ENCODE data around the gene STK33.
A peak's percentile ranks its signal among the peaks of the same experiment; 100 is the strongest.

Gene STK33

DNA sequence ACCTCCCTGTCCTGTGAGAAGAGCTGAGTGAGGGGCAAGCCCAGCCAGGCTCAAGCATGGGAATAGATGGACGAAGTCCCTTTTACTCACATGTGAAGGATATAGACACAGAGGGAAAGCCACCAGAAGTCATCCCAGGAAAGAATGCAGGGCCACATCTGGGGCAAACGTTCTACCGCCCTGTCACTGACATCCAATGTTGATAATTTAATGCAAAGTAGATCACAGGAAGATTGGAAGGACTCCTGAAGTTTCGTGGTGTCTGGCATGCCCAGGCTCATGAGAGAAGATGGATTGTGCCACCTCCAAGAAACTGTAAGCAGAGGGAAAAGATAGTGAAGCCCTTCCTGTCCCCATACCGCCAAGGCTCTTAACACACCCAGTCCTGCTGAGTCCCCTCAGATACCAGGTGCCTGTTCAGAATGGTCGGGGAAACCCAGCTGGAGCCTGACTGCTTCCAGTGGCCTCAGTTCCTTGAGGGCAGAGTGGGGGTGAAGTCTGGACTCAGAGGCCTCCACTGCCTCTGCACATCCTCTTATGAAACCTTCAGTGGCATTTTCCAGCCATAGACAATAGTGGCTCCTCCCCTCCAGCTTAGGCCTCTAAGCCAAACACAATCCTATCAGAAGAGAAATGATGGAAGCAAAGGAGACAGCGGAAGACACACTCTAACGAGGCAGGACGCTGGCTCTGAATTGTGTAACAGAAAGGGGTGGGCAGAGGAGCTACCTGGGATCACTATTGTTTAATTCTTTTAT lies 7.5 kb upstream of the STK33 start:
- DNase-seq = peak; percentile 13

DNA sequence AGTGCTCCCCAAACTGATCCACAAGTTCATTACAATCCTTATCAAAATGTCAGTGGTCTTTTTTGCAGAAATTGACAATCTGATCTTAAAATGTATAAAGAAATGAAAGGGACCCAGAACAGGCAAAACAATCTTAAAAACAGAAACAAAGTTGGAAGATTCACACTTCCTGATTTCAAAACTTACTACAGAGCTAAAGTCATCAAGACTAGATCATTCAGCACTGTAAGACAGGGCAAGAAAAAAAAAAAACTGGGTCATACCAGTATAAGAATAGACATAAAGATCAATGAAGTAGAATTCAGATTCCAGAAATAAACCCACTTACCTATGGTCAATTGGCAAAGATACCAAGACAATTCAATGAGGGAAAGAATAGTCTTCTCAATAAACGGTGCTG lies 4.5 kb upstream of the STK33 start:
- DNase-seq = no peak

DNA sequence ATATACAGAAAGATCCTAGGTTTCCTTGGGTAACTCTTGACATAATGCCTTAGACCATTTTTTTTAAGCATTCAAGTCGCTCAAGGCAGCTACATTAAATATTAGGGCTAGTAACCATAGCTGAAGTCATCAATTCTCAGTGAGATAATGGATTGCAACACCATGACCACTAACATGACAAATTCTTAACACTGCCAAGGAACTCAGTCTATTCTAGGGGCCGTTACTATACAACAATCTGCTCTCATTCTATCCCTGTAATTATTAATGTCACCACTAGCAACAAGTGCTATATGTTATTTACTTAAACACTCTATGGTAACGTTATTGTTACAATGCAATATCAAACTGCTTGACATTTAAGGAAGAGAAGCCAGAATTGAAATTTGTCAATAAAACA lies 3.2 kb upstream of the STK33 start:
- peak; percentile 73 for DNase-seq

DNA sequence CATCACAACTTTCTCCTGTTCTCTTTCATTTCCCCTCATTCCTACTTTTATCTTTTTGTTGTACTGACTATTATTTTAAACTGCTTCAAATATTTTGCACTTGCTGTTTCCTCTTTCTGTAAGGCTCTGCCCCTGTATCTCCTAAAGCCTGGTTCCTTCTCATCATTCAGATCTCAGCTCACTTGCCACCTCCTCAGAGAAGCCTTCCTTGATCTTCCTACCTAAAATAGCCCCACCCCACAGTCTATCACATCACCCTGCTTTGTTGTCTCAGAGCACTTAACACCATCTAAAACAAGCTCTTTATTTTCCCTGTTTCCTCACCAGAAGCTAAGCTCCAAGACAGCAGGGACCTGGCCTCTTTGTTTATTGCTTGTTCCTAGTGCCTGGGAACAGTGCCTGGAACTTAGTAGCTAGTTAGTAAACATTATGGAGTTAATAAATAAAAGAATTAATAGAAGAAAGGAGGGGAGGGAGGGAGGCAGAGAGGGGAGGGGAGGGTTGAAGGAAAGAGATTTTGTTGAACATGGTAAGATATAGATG lies 2.5 kb upstream of the STK33 start:
- peak; percentile 18 for DNase-seq

DNA sequence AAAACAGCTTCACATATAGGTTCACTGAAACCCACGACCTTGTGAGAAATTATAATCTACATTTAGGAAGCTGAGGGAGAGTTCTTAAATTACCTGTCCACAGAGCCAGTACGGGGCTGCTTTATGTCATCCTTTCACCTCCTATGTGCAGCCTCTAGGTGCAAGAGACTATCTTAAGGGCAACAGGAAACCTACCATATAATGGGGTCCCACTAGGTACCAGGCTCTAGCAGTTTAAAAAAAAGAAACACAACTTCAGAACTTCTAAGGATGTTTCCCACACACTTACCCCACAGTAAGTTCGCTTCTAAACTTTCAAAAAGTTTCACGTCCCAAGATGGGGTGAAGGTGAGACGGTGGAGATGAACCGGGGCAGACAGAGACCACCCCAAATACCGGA lies 573 bp downstream of the STK33 start:
- DNase-seq = peak; percentile 33

DNA sequence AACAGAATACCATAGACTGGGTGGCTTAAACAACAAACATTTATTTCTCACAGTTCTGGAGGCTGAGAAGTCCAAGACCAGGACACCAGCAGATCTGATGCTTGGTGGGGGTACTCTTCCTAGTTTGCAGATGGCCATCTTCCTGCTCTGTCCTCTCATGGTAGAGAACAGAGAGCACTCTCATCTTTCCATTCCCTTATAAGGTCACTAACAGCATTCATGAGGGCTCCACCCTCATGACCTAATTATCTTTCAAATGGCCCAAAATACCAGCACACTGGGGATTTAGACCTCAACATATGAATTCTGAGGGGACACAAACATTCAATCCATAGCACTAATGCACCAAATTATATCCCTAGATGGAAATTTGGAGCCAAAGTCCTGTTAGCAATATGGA lies 6.1 kb downstream of the STK33 start:
- no peak for DNase-seq

DNA sequence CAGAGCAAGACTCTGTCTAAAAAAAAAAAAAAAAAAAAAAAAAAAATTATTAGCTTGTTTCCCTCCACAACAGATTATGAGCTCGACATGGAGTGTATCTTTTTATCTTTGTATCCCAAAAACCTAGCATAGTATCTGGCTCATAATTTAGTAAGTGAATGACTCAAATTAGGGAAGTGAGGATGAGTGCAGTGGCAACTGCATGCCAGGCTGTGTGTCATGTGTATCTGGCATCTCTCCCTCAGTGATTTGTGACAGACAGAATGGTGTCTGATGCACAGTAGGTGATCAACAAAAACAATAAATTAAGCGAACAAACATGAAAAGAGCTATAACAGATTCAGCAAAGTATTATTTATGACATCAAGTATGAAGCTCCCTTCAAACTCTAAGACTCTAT lies 7.2 kb downstream of the STK33 start:
- no peak for DNase-seq

DNA sequence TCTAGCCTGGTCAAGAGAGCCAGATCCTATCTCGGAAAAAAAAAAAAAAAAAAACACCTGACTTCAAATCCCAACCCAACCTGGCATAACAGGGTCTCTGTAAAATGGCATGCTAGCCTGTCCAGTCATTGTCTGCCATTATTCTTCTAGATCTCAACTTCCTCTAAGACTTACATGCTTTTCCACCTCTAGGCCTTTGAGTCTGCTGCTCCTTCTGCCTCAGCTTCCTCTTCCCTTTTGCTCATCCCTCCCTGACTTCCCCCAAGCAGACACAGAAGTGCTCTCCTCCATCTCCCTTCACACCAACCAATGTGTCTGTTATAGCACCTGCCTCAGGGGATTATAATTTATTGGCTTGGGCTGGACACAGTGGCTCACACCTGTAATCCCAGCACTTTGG lies 7.8 kb downstream of the STK33 start:
- DNase-seq = peak; percentile 25

DNA sequence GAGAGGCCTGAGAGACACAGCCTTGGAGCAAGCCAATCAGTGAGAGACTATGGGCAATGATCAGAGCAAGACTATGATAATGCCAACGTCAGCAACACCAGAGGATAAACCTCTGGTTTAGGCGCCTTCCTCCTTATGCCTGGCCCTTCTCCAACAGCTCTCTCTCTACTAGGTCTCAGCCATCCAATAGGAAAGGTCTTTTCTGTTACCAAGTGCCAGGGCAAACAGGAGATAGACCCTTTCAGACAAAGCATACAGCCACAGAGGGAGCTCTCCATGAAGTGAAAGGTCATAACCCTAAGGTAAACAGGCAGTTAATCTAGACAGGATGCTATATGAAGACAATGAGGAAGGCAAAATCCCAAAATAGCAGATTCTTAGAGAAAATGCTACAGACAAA lies 9.5 kb downstream of the STK33 start:
- peak; percentile 85 for DNase-seq

DNA sequence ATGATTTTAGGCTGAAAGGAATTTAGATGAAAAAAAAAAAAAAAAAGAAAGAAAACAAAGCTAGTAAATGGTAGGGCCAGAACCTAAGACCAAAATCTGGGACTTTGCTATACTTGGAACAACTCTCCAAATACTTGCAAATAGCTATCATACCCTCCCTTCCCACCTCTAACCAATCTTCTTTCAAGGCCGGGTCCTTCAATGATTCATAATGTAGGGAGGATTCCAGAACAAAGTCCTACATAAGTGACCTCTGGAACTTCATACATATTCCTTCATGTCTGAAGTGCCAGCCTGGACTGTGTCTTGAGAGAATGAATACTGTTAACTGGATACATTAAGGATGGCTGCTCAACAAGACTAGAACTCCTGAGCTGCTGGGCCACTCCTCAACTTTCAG lies 9.9 kb downstream of the STK33 start:
- no peak for DNase-seq

DNA sequence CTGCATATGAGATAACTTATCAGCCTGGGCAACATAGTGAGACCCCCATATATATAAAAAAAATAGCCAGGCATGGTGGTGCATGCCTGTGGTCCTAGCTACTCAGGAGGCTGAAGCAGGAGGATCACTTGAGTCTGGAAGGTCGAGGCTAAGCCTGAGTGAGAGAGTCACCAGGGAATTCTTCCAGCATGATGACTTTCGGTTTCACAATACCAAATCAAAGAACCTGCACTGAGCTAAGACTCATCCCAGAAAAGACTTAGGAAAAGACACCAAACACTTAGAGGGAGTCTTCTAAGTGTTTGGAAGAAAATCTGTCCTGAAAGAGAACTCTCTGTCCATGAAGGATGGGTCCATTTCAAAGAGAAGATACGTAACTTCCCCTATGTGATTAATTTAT lies 12.7 kb downstream of the STK33 start:
- no peak for DNase-seq

DNA sequence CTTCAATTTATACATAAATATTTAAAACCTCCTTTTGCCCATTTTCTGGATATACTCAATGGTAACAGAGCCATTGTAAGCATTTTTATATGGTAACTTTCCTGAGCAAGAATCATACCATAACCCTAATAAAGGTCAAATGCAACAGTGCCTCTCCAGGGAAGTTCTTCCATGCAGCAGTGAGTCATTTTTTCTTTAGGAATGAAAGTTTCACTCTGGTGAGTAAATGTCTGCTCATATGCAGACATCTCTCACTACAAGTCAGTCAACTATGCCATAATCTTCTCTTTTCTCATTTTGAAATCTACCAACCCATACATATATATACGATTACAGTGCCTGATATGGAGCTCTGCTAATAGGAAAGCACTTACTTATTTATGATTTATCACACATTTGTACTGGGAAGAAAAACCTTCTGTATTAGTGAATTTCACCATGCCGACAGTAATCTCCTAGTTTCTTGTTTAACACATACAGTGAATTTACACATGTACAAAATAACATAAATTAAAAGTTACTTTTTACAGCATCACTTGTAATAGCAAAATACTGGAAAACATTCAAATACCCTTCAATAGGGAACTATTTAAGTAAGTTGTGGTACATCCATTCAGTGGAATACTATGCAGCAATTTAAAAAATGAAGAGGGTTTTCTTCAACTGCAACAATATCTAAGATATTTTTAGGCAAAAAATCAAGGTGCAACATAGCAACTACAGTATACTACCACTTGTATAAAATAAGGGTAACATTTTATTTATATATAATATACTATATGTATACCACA lies 16.0 kb downstream of the STK33 start:
- no peak for DNase-seq

DNA sequence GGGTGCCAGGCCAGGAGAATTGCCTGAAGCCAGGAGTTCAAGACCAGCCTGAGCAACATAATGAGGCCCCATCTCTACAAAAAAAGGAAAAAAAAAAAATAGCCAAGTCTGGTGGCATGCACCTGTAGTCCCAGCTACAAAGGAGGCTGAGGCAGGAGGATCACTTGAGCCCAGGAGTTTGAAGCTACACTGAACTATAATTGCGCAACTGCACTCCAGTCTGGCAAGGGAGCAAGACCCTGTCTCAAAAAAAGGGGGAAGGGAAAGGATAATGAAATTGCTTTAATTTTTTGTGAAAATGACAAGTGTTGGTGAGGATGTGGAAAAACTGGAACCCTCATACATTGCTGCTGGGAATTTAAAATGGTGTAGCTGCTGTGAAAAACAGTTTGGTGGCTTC lies 19.2 kb downstream of the STK33 start:
- DNase-seq = no peak

DNA sequence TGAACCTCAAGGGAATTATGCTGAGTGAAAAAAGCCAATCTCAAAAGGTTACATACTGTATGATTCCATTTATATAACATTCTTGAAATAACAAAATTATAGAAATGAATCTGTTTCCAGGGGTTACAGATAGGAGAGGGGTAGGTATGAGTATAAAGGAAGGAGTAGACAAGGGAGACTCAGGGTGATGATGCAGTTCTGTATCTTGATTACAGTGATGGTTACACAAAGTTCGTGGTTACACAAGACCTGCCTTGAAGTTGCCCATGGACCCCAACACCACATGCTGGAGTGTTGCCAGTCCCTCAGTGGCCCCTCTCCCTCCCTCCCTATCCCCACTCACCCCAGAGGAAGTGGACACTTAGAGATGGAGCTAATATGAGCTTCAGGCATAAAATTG lies 20.3 kb downstream of the STK33 start:
- no peak for DNase-seq

DNA sequence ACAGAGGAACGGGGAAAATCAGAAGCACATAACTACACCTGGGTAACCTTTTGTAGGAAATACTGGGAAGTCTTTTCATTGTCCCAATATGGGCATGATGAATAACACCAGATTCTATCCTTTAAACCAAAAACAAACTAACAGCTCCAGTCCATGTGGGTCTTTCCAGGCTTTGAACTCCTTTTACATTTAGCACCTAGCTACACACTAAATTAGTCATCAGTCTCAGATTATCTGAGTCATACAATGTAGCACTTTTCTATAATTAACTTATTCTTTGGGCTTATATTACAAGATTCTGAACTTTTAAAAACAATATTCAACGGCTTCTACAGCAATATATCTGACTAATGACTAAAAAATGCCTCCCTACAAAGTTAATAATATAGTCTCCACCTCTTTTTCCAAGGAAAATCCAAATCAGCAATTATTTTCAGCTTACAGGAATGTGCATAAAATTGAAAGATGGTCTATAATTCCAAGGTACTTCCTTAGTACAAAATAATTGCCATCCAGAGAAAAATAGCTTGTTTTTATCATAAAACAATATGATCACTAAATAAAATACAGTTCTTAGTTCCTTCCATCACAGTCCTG lies 26.3 kb downstream of the STK33 start:
- peak; percentile 39 for DNase-seq

DNA sequence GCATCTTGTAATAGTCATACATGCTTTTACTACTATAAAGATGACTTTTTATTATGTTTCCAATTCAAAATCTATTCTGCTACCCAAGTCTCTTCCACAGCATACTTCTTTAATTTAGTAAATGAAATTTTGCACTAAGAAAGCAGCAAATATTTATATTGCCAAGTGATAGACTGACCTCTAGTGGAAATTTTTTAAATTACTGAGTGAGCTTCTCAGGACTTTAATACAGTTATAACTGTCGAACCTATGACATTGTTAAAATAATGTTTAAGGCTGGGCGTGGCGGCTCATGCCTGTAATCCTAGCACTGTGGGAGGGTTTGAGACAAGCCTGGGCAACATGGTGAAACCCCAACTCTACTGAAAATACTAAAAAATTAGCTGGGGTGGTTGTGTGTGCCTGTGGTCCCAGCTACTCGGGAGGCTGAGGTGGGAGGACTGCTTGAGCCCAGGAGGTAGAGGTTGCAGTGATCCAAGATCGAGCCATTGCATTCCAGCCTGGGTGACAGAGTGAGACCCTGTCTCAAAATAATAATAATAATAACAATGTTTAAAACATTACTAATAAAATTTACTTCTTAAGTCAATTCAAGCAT lies 27.3 kb downstream of the STK33 start:
- peak; percentile 77 for DNase-seq

DNA sequence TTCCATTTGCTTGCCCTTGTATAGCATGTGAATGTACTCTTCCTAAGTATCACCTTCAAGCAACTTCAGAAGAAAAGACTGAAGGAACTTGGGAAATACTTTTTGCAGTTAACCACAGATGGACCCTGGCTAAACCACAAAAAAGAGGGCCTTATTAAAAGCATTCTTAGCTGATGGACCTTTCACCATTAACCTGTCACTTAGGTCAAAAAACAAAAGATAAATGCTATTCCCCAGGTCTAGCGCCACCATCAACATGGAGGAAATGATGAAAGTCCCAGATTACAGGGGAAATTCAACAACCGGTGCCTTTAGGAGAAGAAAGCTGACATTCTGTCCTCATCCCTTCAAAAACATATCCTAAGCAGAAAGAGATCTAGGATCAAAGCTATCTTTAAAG lies 29.5 kb downstream of the STK33 start:
- DNase-seq = no peak

DNA sequence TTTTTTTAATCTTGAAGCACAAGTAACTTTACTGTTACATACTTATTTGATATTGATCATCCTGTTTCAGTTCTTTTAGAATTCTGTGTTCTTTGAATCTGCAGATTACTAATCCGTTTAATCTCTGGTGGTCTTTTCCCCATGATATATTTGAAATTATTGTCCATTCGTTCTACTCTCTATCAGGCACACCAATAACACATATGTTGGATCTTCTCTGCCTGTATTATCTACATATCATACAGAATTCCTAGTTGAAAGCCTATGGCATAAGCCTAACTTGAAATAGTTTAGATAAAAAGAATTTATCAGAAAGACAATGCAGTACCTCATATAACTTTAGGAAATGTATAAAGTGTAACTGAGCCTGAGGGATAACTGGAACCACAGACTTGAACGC lies 32.6 kb downstream of the STK33 start:
- no peak for DNase-seq

DNA sequence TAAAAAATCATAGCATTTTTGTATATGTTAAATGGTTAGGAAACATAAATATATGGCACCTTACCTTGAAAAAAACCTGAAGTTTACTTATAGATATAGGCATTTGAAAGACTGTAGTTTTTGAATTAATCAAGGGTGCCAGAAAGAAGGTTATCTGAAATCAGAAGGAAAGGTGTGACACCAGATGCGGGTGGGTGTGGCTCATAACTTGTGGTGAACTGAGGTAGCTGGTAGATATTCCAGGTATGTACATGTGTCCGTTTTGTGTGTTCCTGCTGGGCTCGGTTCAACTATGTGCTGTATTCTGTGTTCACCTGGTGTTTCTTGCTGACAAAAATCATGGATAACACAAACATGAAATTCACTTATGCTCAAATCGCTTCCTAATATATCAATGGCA lies 35.6 kb downstream of the STK33 start:
- no peak for DNase-seq

DNA sequence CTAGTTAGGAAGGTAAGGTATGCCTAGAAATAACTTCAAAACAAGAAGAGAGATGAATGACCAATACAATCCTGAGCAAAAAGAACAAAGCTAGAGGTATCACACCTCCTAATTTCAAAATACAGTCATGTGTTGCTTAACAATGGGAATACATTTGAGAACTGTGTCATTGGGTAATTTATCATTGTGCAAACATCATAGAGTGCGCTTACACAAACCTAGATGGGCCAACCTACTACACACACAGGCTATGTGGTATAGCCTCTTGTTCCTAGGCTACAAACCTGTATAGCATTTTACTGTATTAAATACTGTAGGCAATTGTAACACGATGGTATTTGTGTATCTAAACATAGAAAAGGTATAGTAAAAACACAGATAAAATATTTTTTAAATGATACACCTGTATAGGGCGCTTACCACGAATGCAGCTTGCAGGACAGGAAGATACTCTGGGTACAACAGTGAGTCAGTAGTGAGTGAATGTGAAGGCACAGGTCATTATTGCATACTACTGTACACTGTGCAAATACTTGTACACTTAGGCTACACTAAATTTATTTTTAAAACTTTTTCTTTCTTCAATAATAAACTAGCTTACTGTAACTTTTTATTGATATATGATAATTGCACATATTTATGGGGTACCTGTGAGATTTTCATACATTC lies 48.2 kb downstream of the STK33 start:
- peak; percentile 79 for DNase-seq

DNA sequence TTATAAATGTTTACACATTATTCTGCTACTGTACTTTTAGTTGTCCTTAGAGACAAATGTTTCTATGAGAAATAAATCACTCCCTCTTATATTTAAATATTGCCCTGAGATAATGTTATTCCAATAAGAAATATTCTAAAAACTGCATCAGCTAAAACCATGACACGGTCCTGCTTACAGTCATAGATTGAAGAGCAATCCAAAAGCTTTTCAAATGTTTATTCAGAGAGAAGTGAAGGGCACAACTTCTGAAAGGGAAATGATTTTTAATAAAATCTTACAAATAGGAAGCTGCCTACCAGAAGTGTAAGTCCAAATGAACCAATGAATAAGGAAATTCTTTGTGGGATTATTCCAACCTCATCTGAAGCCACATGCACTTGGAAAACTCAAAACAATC lies 49.2 kb downstream of the STK33 start:
- no peak for DNase-seq

DNA sequence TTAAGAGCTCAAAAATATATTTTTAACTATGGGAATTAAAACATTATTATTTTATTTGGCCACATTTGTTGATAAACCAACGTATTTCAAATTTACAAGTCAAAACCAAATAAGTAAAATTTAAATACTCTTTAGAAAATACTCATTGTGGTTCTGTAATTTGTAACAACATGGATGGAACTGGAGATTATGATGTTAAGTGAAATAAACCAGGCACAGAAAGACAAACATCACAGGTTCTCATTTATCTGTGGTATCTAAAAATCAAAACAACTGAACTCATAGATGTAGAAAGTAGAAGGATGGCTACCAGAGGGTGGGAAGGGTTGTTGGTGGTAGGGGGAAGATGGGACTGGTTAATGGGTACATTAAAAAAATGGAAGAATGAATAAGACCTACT lies 50.8 kb downstream of the STK33 start:
- DNase-seq = no peak

DNA sequence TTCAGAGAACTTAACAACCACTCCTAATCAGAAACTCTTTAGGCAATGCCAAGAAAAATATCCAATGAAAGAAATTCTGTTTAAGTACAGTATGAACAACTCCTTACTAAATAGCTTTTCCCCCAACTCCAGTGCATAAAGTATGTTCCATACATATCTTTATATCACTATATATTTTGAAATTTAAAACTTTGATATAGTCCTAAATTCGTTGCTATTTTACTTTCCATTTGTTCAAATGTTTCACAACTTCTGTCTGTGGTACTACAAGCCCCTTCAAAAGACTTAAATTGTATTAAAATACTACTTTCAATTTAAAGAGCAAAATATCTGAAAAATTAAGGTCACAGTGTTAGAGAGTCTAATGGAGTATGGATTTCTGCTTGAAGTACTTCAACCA lies 52.6 kb downstream of the STK33 start:
- DNase-seq = no peak

All from NCI-H69 (cell line).